NCI-H187 (cell line): ENCODE data around the gene NUTM2A.
"Not testable (repeated sequence)": the region's sequence is repeated elsewhere in the genome, so short reads cannot be mapped to it uniquely, and the experiment has no call there.

Experiments used
- DNase-seq, 2 experiments: peaks; one replicate each; lab custom pipeline; 2025; lab: John Stamatoyannopoulos, UW

NUTM2A gene

DNA sequence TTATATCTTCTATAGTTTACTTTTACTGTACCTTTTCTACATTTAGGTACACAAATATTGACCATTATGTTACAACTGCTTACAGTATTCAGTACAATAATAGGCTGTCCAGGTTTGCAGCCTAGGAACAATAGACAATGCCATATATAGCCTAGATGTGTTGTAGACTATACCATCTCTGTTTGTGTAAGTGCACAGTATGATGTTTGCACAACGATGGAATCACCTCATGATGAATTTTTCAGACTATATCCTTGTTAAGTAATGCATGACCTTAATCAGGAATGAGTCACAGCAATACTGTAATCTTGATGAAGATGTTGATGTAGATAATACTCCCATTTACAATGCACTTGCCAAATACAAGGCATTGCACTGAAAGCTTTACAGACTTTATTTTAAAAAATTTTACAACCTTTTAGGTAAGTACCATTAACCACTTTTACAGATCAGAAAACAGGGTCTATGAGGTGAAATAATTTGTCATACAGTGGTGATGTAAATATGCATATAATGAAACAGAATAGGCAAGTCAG, 23.6 kb downstream of the NUTM2A start:
- not testable (repeated sequence) for DNase-seq

DNA sequence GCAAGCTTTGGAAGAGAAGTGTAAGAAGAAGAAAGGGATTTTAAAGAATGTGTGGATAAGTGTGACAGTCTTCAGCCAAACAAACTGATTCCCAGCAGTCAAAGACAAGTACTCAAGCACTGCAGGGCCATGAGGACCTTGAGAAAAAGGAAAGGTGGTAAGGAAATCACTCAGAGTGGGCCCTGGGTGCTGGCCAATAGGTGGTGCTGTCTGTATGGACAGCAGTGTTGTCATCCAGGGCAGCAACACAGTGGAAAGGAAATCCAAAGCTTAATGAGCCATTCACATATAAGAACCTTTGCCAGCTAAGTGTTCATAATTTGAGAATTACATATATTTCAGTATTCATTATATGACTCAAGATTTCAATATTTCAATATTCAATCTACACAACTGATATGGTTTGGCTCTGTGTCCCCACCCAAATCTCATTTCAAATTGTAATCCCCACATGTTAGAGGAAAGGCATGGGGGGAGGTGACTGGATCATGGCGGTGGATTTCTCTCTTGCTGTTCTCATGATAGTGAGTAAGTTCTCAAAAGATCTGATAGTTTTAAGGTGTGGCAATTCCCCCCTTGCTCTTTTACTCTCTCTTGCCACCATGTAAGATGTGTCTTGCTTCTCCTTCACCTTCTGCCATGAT, 55.6 kb downstream of the NUTM2A start:
- DNase-seq: not testable (repeated sequence)
